OCI-LY1 (cell line): ENCODE results near the gene ARL5C.

ENCODE experiments used
- H2AFZ ChIP-seq: fragments of 200-600 bp; sonication (generic), shearing (Covaris generic); 2 replicates; pipeline ENCODE4 v1.6.0; 2014; ENCODE audit warnings: antibody characterized with exemption, mild to moderate bottlenecking, low read length
- H3F3A ChIP-seq: fragments of 200-600 bp; sonication (generic), shearing (Covaris generic); 2 replicates; pipeline ENCODE4 v1.6.0; 2014; ENCODE audit warnings: mild to moderate bottlenecking, antibody characterized with exemption, low read length, moderate library complexity; ENCODE audit not compliant: insufficient read depth
- H3K27ac ChIP-seq: fragments of 200-600 bp; sonication (generic); 2 replicates; pipeline ENCODE4 v1.5.1; 2014; ENCODE audit warnings: low read length, mixed run types, mild to moderate bottlenecking, low read depth; ENCODE audit not compliant: poor library complexity, severe bottlenecking
- H3K27me3 ChIP-seq: fragments of 200-600 bp; sonication (generic); 2 replicates; pipeline ENCODE4 v1.6.0; 2014; ENCODE audit warnings: antibody characterized with exemption, mild to moderate bottlenecking, low read length, moderate library complexity; ENCODE audit not compliant: insufficient read depth
- H3K36me3 ChIP-seq: fragments of 200-600 bp; sonication (generic); 2 replicates; pipeline ENCODE4 v1.6.1; 2014; ENCODE audit warnings: mild to moderate bottlenecking, antibody characterized with exemption, low read length, moderate library complexity, mixed read lengths; ENCODE audit not compliant: insufficient read depth
- H3K4me1 ChIP-seq: fragments of 200-600 bp; sonication (generic); 2 replicates; pipeline ENCODE4 v1.5.1; 2014; ENCODE audit warnings: mild to moderate bottlenecking, low read length, moderate library complexity; ENCODE audit not compliant: insufficient read depth, severe bottlenecking
- H3K4me2 ChIP-seq: fragments of 200-600 bp; sonication (generic), shearing (Covaris generic); 2 replicates; pipeline ENCODE4 v1.6.1; 2014; ENCODE audit warnings: low read length
- H3K4me3 ChIP-seq: fragments of 200-600 bp; sonication (generic); 2 replicates; pipeline ENCODE4 v1.5.1; 2014; ENCODE audit warnings: low read length, low read depth, mild to moderate bottlenecking, mixed read lengths; ENCODE audit not compliant: poor library complexity, severe bottlenecking
- H3K79me2 ChIP-seq: fragments of 200-600 bp; shearing (Covaris generic); 2 replicates; pipeline ENCODE4 v1.6.1; 2016; ENCODE audit warnings: mixed run types, low read length, mixed read lengths; ENCODE audit not compliant: insufficient read depth
- H3K9ac ChIP-seq: fragments of 200-600 bp; sonication (generic), shearing (Covaris generic); 2 replicates; pipeline ENCODE4 v1.6.1; 2014; ENCODE audit warnings: mild to moderate bottlenecking, low read length, mixed read lengths
- H3K9me2 ChIP-seq: fragments of 200-600 bp; sonication (generic), shearing (Covaris generic); 2 replicates; pipeline ENCODE4 v1.6.1; 2014; ENCODE audit warnings: low read depth, mild to moderate bottlenecking, low read length, mixed read lengths
- H3K9me3 ChIP-seq: fragments of 200-600 bp; shearing (Covaris generic); 2 replicates; pipeline ENCODE4 v1.6.1; 2014; ENCODE audit warnings: low read length, mixed read lengths
- H4K20me1 ChIP-seq: fragments of 200-600 bp; sonication (generic), shearing (Covaris generic); 2 replicates; pipeline ENCODE4 v1.6.0; 2016; ENCODE audit warnings: mild to moderate bottlenecking, low read length; ENCODE audit not compliant: insufficient read depth
- EZH2 ChIP-seq: fragments of 200-600 bp; sonication (generic), shearing (Covaris generic); IDR thresholded peaks from 2 replicates; pipeline ENCODE4 v1.8.0; 2017; ENCODE audit warnings: borderline replicate concordance, mixed run types, mild to moderate bottlenecking, antibody characterized with exemption, low read length, moderate library complexity, mixed read lengths
- TF ChIP-seq, protein P1 (sequence below): fragments of 200-600 bp; sonication (generic), shearing (Covaris generic); IDR thresholded peaks from 2 replicates; pipeline ENCODE4 v1.5.1; 2017; ENCODE audit warnings: mild to moderate bottlenecking, antibody characterized with exemption, low read length, moderate library complexity, mixed read lengths

The ARL5C gene

GRCh38 chr17:39145143-39145542, 20.8 kb downstream of the ARL5C start:
- peaks cover 12% of the 10 kb centered on the region for H3K27me3 ChIP-seq
- H3K4me2 ChIP-seq = no peak overlapping the region
- no peaks in the 10 kb centered on the region for H4K20me1 ChIP-seq
- H3K9me2 ChIP-seq = no peaks in the 10 kb centered on the region
- no peaks in the 10 kb centered on the region for H3K4me1 ChIP-seq
- no peak overlapping the region for H2AFZ ChIP-seq
- H3K9ac ChIP-seq = no peak overlapping the region
- no peaks in the 10 kb centered on the region for H3K9me3 ChIP-seq
- H3K27ac ChIP-seq = no peak overlapping the region
- no peaks in the 10 kb centered on the region for H3F3A ChIP-seq
- no peak overlapping the region for H3K4me3 ChIP-seq
- H3K79me2 ChIP-seq = no peaks in the 10 kb centered on the region
- TF ChIP-seq EZH2 = no peak
- TF ChIP-seq, protein P1, sequence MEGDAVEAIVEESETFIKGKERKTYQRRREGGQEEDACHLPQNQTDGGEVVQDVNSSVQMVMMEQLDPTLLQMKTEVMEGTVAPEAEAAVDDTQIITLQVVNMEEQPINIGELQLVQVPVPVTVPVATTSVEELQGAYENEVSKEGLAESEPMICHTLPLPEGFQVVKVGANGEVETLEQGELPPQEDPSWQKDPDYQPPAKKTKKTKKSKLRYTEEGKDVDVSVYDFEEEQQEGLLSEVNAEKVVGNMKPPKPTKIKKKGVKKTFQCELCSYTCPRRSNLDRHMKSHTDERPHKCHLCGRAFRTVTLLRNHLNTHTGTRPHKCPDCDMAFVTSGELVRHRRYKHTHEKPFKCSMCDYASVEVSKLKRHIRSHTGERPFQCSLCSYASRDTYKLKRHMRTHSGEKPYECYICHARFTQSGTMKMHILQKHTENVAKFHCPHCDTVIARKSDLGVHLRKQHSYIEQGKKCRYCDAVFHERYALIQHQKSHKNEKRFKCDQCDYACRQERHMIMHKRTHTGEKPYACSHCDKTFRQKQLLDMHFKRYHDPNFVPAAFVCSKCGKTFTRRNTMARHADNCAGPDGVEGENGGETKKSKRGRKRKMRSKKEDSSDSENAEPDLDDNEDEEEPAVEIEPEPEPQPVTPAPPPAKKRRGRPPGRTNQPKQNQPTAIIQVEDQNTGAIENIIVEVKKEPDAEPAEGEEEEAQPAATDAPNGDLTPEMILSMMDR = no peak
- H3K36me3 ChIP-seq = no peaks in the 10 kb centered on the region

- no peak overlapping the region for H3K4me2 ChIP-seq
- TF ChIP-seq EZH2 = no peak
- TF ChIP-seq, protein P1 = no peak
- no peak overlapping the region for H3K27ac ChIP-seq
These were observed 21.5 kb downstream of the ARL5C start for GRCh38 chr17:39144416-39144840.

GRCh38 chr17:39143552-39144093, 22.3 kb downstream of the ARL5C start:
- Histone ChIP-seq H3F3A (no peaks in the 10 kb centered on the region), H3K27me3 (peaks cover 4% of the 10 kb centered on the region; the same call in 1 of the 2 replicates), H3K9me3 (no peaks in the 10 kb centered on the region), H4K20me1 (no peaks in the 10 kb centered on the region), H3K79me2 (no peaks in the 10 kb centered on the region), H3K4me2 (no peak overlapping the region), H2AFZ (no peak overlapping the region), H3K4me3 (no peak overlapping the region), H3K9ac (no peak overlapping the region), H3K9me2 (no peaks in the 10 kb centered on the region), H3K4me1 (no peaks in the 10 kb centered on the region), H3K36me3 (no peaks in the 10 kb centered on the region), H3K27ac (no peak overlapping the region)
- TF ChIP-seq EZH2 = no peak
- TF ChIP-seq, protein P1 = no peak

More at GRCh38 chr17:39144416-39144840, 21.5 kb downstream of the ARL5C start:
- Histone ChIP-seq H3K79me2 (no peaks in the 10 kb centered on the region), H3K4me1 (no peaks in the 10 kb centered on the region), H2AFZ (no peak overlapping the region), H3F3A (no peaks in the 10 kb centered on the region), H3K27me3 (peaks cover 10% of the 10 kb centered on the region; the same call in 1 of the 2 replicates), H4K20me1 (no peaks in the 10 kb centered on the region), H3K9me3 (no peaks in the 10 kb centered on the region), H3K36me3 (no peaks in the 10 kb centered on the region), H3K9me2 (no peaks in the 10 kb centered on the region), H3K9ac (no peak overlapping the region), H3K4me3 (no peak overlapping the region)
